HEK293 (cell line): ENCODE data around the gene ZSWIM7.
A peak's percentile ranks its signal among the peaks of the same experiment; 100 is the strongest.

Experiments
- CTCF ChIA-PET: fragments of 350-600 bp; formaldehyde crosslinking; extraction: SDS; loops from one replicate; lab custom pipeline; 2021; ENCODE audit warnings: antibody characterized with exemption; lab: Yijun Ruan, JAX
- POLR2A ChIA-PET: fragments of 300-600 bp; formaldehyde crosslinking; extraction: SDS; loops from one replicate; lab custom pipeline; 2020; ENCODE audit warnings: antibody characterized with exemption, inconsistent platforms; lab: Yijun Ruan, JAX
- H3K27ac ChIP-seq: fragments of 200-500 bp; sonication (Bioruptor generic); 2 replicates; pipeline ENCODE4 v1.5.1; 2014; ENCODE audit warnings: low read depth, low read length, control low read depth, inconsistent platforms; ENCODE audit errors: extremely low read depth
- H3K36me3 ChIP-seq, 2 experiments: fragments of 200-500 bp in 1 of 2; sonication (Bioruptor generic) in 1 of 2; 1 replicate in 1 of 2; 2 replicates in 1 of 2; pipeline ENCODE4 v1.5.1; 2014 to 2017; ENCODE audit warnings: inconsistent platforms in 2 of 2, low read length in 2 of 2; ENCODE audit not compliant: control insufficient read depth in 2 of 2, insufficient read depth in 1 of 2
- H3K4me1 ChIP-seq: fragments of 200-500 bp; sonication (Bioruptor generic); 2 replicates; pipeline ENCODE4 v1.5.1; 2014; ENCODE audit warnings: mild to moderate bottlenecking, low read length, inconsistent platforms; ENCODE audit not compliant: control insufficient read depth, insufficient read depth
- H3K4me3 ChIP-seq: 2 replicates; pipeline ENCODE4 v1.5.1; 2011; ENCODE audit warnings: low read depth, mild to moderate bottlenecking, control low read depth, low read length, moderate library complexity
- H3K9me3 ChIP-seq: fragments of 200-500 bp; sonication (Bioruptor generic); 2 replicates; pipeline ENCODE4 v1.5.1; 2014; ENCODE audit warnings: low read depth, low read length, inconsistent platforms; ENCODE audit not compliant: control insufficient read depth, insufficient read depth
- EGR2 ChIP-seq: fragments of 450-650 bp; formaldehyde crosslinking; IDR thresholded peaks from 2 replicates; pipeline ENCODE4 v1.5.1; 2016; ENCODE audit warnings: low read depth, missing biosample characterization, missing genetic modification characterization
- HIC1 ChIP-seq: fragments of 450-650 bp; formaldehyde crosslinking; IDR thresholded peaks from 2 replicates; pipeline ENCODE4 v1.5.1; 2016; ENCODE audit warnings: missing biosample characterization, missing genetic modification characterization
- HOXC10 ChIP-seq: sonication (generic); formaldehyde crosslinking; IDR thresholded peaks from 2 replicates; pipeline ENCODE4 v1.8.1; 2023; ENCODE audit warnings: mild to moderate bottlenecking, missing genetic modification reagents
- IKZF3 ChIP-seq: fragments of 450-650 bp; IDR thresholded peaks from 2 replicates; pipeline ENCODE4 v1.5.0; 2018; ENCODE audit warnings: missing biosample characterization, mild to moderate bottlenecking, missing genetic modification characterization, moderate library complexity
- PATZ1 ChIP-seq: fragments of 450-650 bp; formaldehyde crosslinking; IDR thresholded peaks from 2 replicates; pipeline ENCODE4 v1.5.1; 2016; ENCODE audit warnings: missing biosample characterization, missing genetic modification characterization
- REST ChIP-seq: fragments of 450-650 bp; formaldehyde crosslinking; IDR thresholded peaks from 2 replicates; pipeline ENCODE4 v1.5.1; 2016; ENCODE audit warnings: missing biosample characterization, missing genetic modification characterization
- SP3 ChIP-seq: fragments of 450-650 bp; formaldehyde crosslinking; IDR thresholded peaks from 2 replicates; pipeline ENCODE4 v1.5.1; 2016; ENCODE audit warnings: missing biosample characterization, missing genetic modification characterization
- YY2 ChIP-seq: fragments of 450-650 bp; formaldehyde crosslinking; IDR thresholded peaks from 2 replicates; pipeline ENCODE4 v1.5.1; 2016; ENCODE audit warnings: missing biosample characterization, missing genetic modification characterization
- ZBTB21 ChIP-seq: fragments of 450-650 bp; formaldehyde crosslinking; IDR thresholded peaks from 2 replicates; pipeline ENCODE4 v1.5.1; 2017; ENCODE audit warnings: missing biosample characterization, missing genetic modification characterization
- ZBTB49 ChIP-seq: fragments of 450-650 bp; formaldehyde crosslinking; IDR thresholded peaks from 2 replicates; pipeline ENCODE4 v1.5.1; 2016; ENCODE audit warnings: missing biosample characterization, missing genetic modification characterization, low read depth
- ZBTB6 ChIP-seq: fragments of 450-650 bp; formaldehyde crosslinking; IDR thresholded peaks from 2 replicates; pipeline ENCODE4 v1.5.1; 2017; ENCODE audit warnings: missing biosample characterization, missing genetic modification characterization
- ZBTB8A ChIP-seq: fragments of 450-650 bp; formaldehyde crosslinking; IDR thresholded peaks from 2 replicates; pipeline ENCODE4 v1.5.1; 2016; ENCODE audit warnings: missing biosample characterization, missing genetic modification characterization
- ZFHX2 ChIP-seq: fragments of 450-650 bp; formaldehyde crosslinking; conservative IDR thresholded peaks from 2 replicates; pipeline ENCODE4 v1.5.1; 2016; ENCODE audit warnings: missing biosample characterization, missing genetic modification characterization
- ZNF2 ChIP-seq: fragments of 450-650 bp; formaldehyde crosslinking; IDR thresholded peaks from 2 replicates; pipeline ENCODE4 v1.5.1; 2016; ENCODE audit warnings: missing biosample characterization, missing genetic modification characterization
- ZNF23 ChIP-seq: fragments of 450-650 bp; formaldehyde crosslinking; IDR thresholded peaks from 2 replicates; pipeline ENCODE4 v1.5.1; 2016; ENCODE audit warnings: missing biosample characterization, missing genetic modification characterization, borderline replicate concordance
- ZNF449 ChIP-seq: fragments of 450-650 bp; formaldehyde crosslinking; IDR thresholded peaks from 2 replicates; pipeline ENCODE4 v1.5.1; 2017; ENCODE audit warnings: missing biosample characterization, mild to moderate bottlenecking, missing genetic modification characterization, moderate library complexity
- ZNF629 ChIP-seq: fragments of 450-650 bp; formaldehyde crosslinking; IDR thresholded peaks from 2 replicates; pipeline ENCODE4 v1.5.1; 2017; ENCODE audit warnings: missing biosample characterization, missing genetic modification characterization
- ZNF664 ChIP-seq: fragments of 450-650 bp; formaldehyde crosslinking; IDR thresholded peaks from 2 replicates; pipeline ENCODE4 v1.5.1; 2016; ENCODE audit warnings: missing biosample characterization, missing genetic modification characterization
- ZNF76 ChIP-seq: fragments of 450-650 bp; formaldehyde crosslinking; IDR thresholded peaks from 2 replicates; pipeline ENCODE4; 2016; ENCODE audit warnings: low read depth, missing biosample characterization, missing genetic modification characterization, borderline replicate concordance
- ZSCAN30 ChIP-seq: fragments of 450-650 bp; IDR thresholded peaks from 2 replicates; pipeline ENCODE4 v1.5.1; 2018; ENCODE audit warnings: missing biosample characterization, mild to moderate bottlenecking, missing genetic modification characterization, moderate library complexity
- ZSCAN4 ChIP-seq: fragments of 450-650 bp; formaldehyde crosslinking; IDR thresholded peaks from 2 replicates; pipeline ENCODE4 v1.5.1; 2017; ENCODE audit warnings: missing biosample characterization, missing genetic modification characterization

Gene ZSWIM7

GRCh38 chr17:15999141-15999973, at the start of gene ZSWIM7, which contains the start of gene TTC19:
Gene ZSWIM7 (minus strand): TSS chr17:15999704. CDS start chr17:15999594, 110 bp downstream.
Gene TTC19 (plus strand): TSS chr17:15999824. CDS start chr17:15999849, 25 bp downstream.
- peaks cover 38 to 50% of the 10 kb centered on the region in 2 experiments for H3K36me3 ChIP-seq
- H3K27ac ChIP-seq: peak within 1 kb of the TSS; percentile 97
- no peaks in the 10 kb centered on the region for H3K4me1 ChIP-seq
- POLR2A ChIA-PET: interaction anchor here (0.9 to 2.8 kb wide), 18 partner anchors 10 to 381 kb away, joined by 3 to 33 read pairs (median 4); partner anchors contain the start of genes ADORA2B, NCOR1, PIGL and UBB
- no peaks in the 10 kb centered on the region for H3K9me3 ChIP-seq
- CTCF ChIA-PET: interaction anchor here (0.7 to 4.2 kb wide), 11 partner anchors 8 to 701 kb away, joined by 3 to 36 read pairs (median 4); partner anchors contain the start of gene ADORA2B
- peak within 1 kb of the TSS; percentile 89 for H3K4me3 ChIP-seq
- TF ChIP-seq ZBTB49 (tag by site-specific recombination) (no peak), SP3 (tag by site-specific recombination) (peak; percentile 71), IKZF3 (peak; percentile 66; the same call in 1 of the 2 replicates), HIC1 (peak; percentile 97), YY2 (tag by site-specific recombination) (peak; percentile 92), ZNF664 (tag by site-specific recombination) (0 out of 2 replicates have a peak, but pooled peaks have one; percentile 1), ZBTB6 (tag by site-specific recombination) (peak; percentile 70), ZNF23 (tag by site-specific recombination) (no peak), ZNF2 (tag by site-specific recombination) (peak; percentile 95), ZNF76 (peak; percentile 76; the same call in 1 of the 2 replicates), HOXC10 (CRISPR knock-in tag) (no peak), ZNF449 (no peak), REST (tag by site-specific recombination) (no peak), PATZ1 (tag by site-specific recombination) (peak; percentile 82), EGR2 (peak; percentile 57; the same call in 1 of the 2 replicates), ZFHX2 (tag by site-specific recombination) (peak; percentile 70), ZBTB21 (tag by site-specific recombination) (peak; percentile 99), ZSCAN4 (0 out of 2 replicates have a peak, but pooled peaks have one; percentile 14), ZBTB8A (tag by site-specific recombination) (peak; percentile 79), ZSCAN30 (tag by site-specific recombination) (peak; percentile 11; the same call in 1 of the 2 replicates), ZNF629 (tag by site-specific recombination) (peak; percentile 100)
